HCT116 (cell line): Measurements from ENCODE around the gene FAR2. TPM values are rescaled to one million over a fixed set of nuclear protein-coding genes. Genes with fewer than 3 reads are reported as not detected.

Source experiments
- ATAC-seq: fragments of 200-7000 bp; cut with Tn5 transposase; 2 replicates; pipeline ENCODE4 v1.9.1; 2020; ENCODE audit warnings: mild to moderate bottlenecking, moderate library complexity
- BruUV-seq: library from RNA; stranded (reverse); fragments of 400-500 nt; replicated peaks from 2 replicates; lab custom pipeline; 2021; lab: Mats Ljungman, UMichigan
- CTCF ChIA-PET: fragments of 300-600 bp; sonication (Branson Sonifier 250); formaldehyde crosslinking; loops from one replicate; lab custom pipeline; 2021; ENCODE audit warnings: antibody characterized with exemption; lab: Charles Lee
- POLR2A ChIA-PET: fragments of 300-600, 350-600 bp; sonication (Branson Sonifier 250); formaldehyde crosslinking; loops from one replicate; lab custom pipeline; 2021; ENCODE audit warnings: antibody characterized with exemption; lab: Charles Lee
- RAD21 ChIA-PET, 2 experiments: fragments of 300-600 bp; sonication (Branson Sonifier 250); formaldehyde crosslinking; loops; one replicate each; lab custom pipeline; 2023; ENCODE audit warnings: low total read pairs in 2 of 2; ENCODE audit not compliant: uncharacterized antibody in 2 of 2, unreplicated experiment in 2 of 2, low non-redundant PET in 1 of 2; lab: Charles Lee
- DNase-seq: peaks from one replicate; pipeline ENCODE4 v3.0.0-alpha.2; 2010; ENCODE audit warnings: low read depth, low spot score
- H2AFZ ChIP-seq: fragments of 200-600 bp; shearing (Covaris generic), sonication (generic); 2 replicates; pipeline ENCODE4 v1.6.1; 2017; ENCODE audit warnings: low read depth, mixed run types, mixed read lengths, antibody characterized with exemption, low read length; ENCODE audit not compliant: poor library complexity, severe bottlenecking
- H3K27ac ChIP-seq: 2 replicates; pipeline ENCODE4 v1.5.1; 2012; ENCODE audit warnings: low read depth, low read length
- H3K27me3 ChIP-seq: fragments of 200-600 bp; sonication (generic); 2 replicates; pipeline ENCODE4 v1.6.1; 2016; ENCODE audit warnings: mixed run types, low read length, mixed read lengths; ENCODE audit not compliant: insufficient read depth
- H3K36me3 ChIP-seq, 2 experiments: fragments of 200-500 bp in 1 of 2; fragments of 200-600 bp in 1 of 2; sonication (Bioruptor generic) in 1 of 2; sonication (generic) in 1 of 2; 2 replicates each; pipeline versions ENCODE4 v1.5.1 to v1.6.1; 2014 to 2016; ENCODE audit warnings: low read length in 2 of 2, inconsistent platforms in 1 of 2, mixed read lengths in 1 of 2, mixed run types in 1 of 2; ENCODE audit not compliant: insufficient read depth in 2 of 2, control insufficient read depth in 1 of 2
- H3K4me1 ChIP-seq, 2 experiments: fragments of 200-600 bp in 1 of 2; sonication (generic) in 1 of 2; 2 replicates each; pipeline versions ENCODE4 v1.5.1 to v1.6.1; 2012 to 2017; ENCODE audit warnings: low read length in 2 of 2, inconsistent platforms in 1 of 2, mild to moderate bottlenecking in 1 of 2, mixed read lengths in 1 of 2, mixed run types in 1 of 2, moderate library complexity in 1 of 2; ENCODE audit not compliant: insufficient read depth in 2 of 2, control insufficient read depth in 1 of 2
- H3K4me2 ChIP-seq: fragments of 200-600 bp; sonication (generic); 2 replicates; pipeline ENCODE4 v1.6.1; 2017; ENCODE audit warnings: mixed run types, low read length, mixed read lengths
- H3K4me3 ChIP-seq, 2 experiments: fragments of 200-600 bp in 1 of 2; sonication (generic) in 1 of 2; replicated peaks in 1 of 2; 2 replicates each; pipeline ENCODE4 v1.5.1; 2011 to 2016; ENCODE audit warnings: low read length in 2 of 2, control low read depth in 1 of 2, low read depth in 1 of 2, mild to moderate bottlenecking in 1 of 2, mixed read lengths in 1 of 2, mixed run types in 1 of 2
- H3K79me2 ChIP-seq: fragments of 200-600 bp; sonication (generic); 2 replicates; pipeline ENCODE4 v1.6.1; 2017; ENCODE audit warnings: mild to moderate bottlenecking, mixed run types, low read length, moderate library complexity, mixed read lengths; ENCODE audit not compliant: insufficient read depth
- H3K9ac ChIP-seq: fragments of 200-600 bp; sonication (generic); 2 replicates; pipeline ENCODE4 v1.6.1; 2016; ENCODE audit warnings: low read length, mixed read lengths
- H3K9me2 ChIP-seq: fragments of 200-600 bp; sonication (generic), shearing (Covaris generic); 2 replicates; pipeline ENCODE4 v1.6.1; 2017; ENCODE audit warnings: mixed run types, mild to moderate bottlenecking, moderate library complexity; ENCODE audit not compliant: insufficient read depth
- H3K9me3 ChIP-seq, 2 experiments: fragments of 200-500 bp in 1 of 2; fragments of 200-600 bp in 1 of 2; sonication (Bioruptor generic) in 1 of 2; sonication (generic) in 1 of 2; 2 replicates each; pipeline ENCODE4 v1.6.1; 2014 to 2017; ENCODE audit warnings: low read length in 2 of 2, mixed read lengths in 2 of 2, inconsistent platforms in 1 of 2, low read depth in 1 of 2, mild to moderate bottlenecking in 1 of 2, mixed run types in 1 of 2, moderate library complexity in 1 of 2; ENCODE audit not compliant: control insufficient read depth in 1 of 2, insufficient read depth in 1 of 2
- H4K20me1 ChIP-seq: fragments of 200-600 bp; sonication (generic), shearing (Covaris generic); 2 replicates; pipeline ENCODE4 v1.6.1; 2017; ENCODE audit warnings: mixed run types, mild to moderate bottlenecking, moderate library complexity; ENCODE audit not compliant: insufficient read depth
- POLR2A ChIP-seq: IDR thresholded peaks from 2 replicates; pipeline ENCODE4 v1.7.0; 2011; ENCODE audit warnings: borderline replicate concordance; ENCODE audit not compliant: insufficient read depth, insufficient read length; ENCODE audit errors: extremely low read depth
- RAD21 ChIP-seq: IDR thresholded peaks from 2 replicates; pipeline ENCODE4 v1.6.1; 2012; ENCODE audit warnings: low read depth, mild to moderate bottlenecking
- REST ChIP-seq: IDR thresholded peaks from 2 replicates; pipeline ENCODE4 v1.6.1; 2012; ENCODE audit warnings: low read depth
- SIN3A ChIP-seq: IDR thresholded peaks from 2 replicates; pipeline ENCODE4 v1.6.1; 2012; ENCODE audit warnings: low read depth
- TCF7L2 ChIP-seq: IDR thresholded peaks from 2 replicates; pipeline ENCODE4 v1.7.0; 2011; ENCODE audit warnings: borderline replicate concordance, inconsistent platforms; ENCODE audit not compliant: insufficient read depth, insufficient read length; ENCODE audit errors: extremely low read depth
- ZNF274 ChIP-seq: fragments of 200-500 bp; sonication (Bioruptor generic); IDR thresholded peaks from 2 replicates; pipeline ENCODE4 v1.6.1; 2014; ENCODE audit warnings: mild to moderate bottlenecking, low read depth, low read length, inconsistent platforms
- intact Hi-C: fragments of 100-400 bp; cut with micrococcal nuclease; formaldehyde crosslinking; loops from 2 replicates; pipeline ENCODE4 v1.10.0; 2022
- total RNA-seq: library from RNA; stranded (reverse); gene quantifications from one replicate; pipeline ENCODE4 v1.2.1, GENCODE V29; 2021; ENCODE audit not compliant: unreplicated experiment
- TF ChIP-seq, protein P1 (sequence below): IDR thresholded peaks from 2 replicates; pipeline ENCODE4 v1.6.1; 2012

FAR2 gene
- total RNA-seq, 1 experiment from 2014 or later = 9.7 TPM

GRCh38 chr12:29224572-29224971 is 75.5 kb downstream of the FAR2 start:
- Histone ChIP-seq H3K4me2 (no peak overlapping the region), H2AFZ (no peak overlapping the region), H3K9ac (no peak overlapping the region), H3K79me2 (no peaks in the 10 kb centered on the region), H3K9me3 (no peaks in the 10 kb centered on the region), H3K27ac (no peak overlapping the region), H3K36me3 (no peaks in the 10 kb centered on the region), H3K27me3 (no peaks in the 10 kb centered on the region), H3K4me1 (peaks cover 0 to 12% of the 10 kb centered on the region in 2 experiments; a peak in 1 of 4 replicates), H3K4me3 (no peak overlapping the region), H4K20me1 (no peaks in the 10 kb centered on the region), H3K9me2 (no peaks in the 10 kb centered on the region)
- DNase-seq (no peak), ATAC-seq (no peak)
- TF ChIP-seq TCF7L2 (no peak), POLR2A (no peak), SIN3A (no peak), ZNF274 (no peak), REST (no peak), RAD21 (no peak)
- TF ChIP-seq, protein P1, sequence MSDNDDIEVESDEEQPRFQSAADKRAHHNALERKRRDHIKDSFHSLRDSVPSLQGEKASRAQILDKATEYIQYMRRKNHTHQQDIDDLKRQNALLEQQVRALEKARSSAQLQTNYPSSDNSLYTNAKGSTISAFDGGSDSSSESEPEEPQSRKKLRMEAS = no peak
- intact Hi-C loops = no loop called here
- BruUV-seq = no TSS peak
- ChIA-PET CTCF (no interaction called here), POLR2A (no interaction called here), RAD21 (no interaction called here)
